GM19372 (cell line): ENCODE measurements around the gene WWOX.

ENCODE experiments used
- ATAC-seq: cut with Tn5 transposase; IDR thresholded peaks from one replicate; pipeline ENCODE4 v1.9.1; 2021; ENCODE audit warnings: mild to moderate bottlenecking, low read depth, moderate library complexity; ENCODE audit not compliant: unreplicated experiment

WWOX gene

GRCh38 chr16:79156761-79157160, 1057.3 kb downstream of the WWOX start:
- ATAC-seq, result no peak

- no peak for ATAC-seq
Measured at GRCh38 chr16:79158337-79158736, 1058.9 kb downstream of the WWOX start.

- ATAC-seq, result no peak
Measured at GRCh38 chr16:79159261-79160049, 1060.0 kb downstream of the WWOX start.

- ATAC-seq, result no peak
Measured at GRCh38 chr16:79162977-79163376, 1063.5 kb downstream of the WWOX start.

GRCh38 chr16:79163691-79164387, 1064.4 kb downstream of the WWOX start:
- ATAC-seq, result no peak

GRCh38 chr16:79164388-79164995, 1065.0 kb downstream of the WWOX start:
- no peak for ATAC-seq

- no peak for ATAC-seq
Measured at GRCh38 chr16:79165079-79165478, 1065.6 kb downstream of the WWOX start.

GRCh38 chr16:79165506-79165905, 1066.1 kb downstream of the WWOX start:
- no peak for ATAC-seq

- ATAC-seq, result no peak
Measured at GRCh38 chr16:79167893-79168292, 1068.4 kb downstream of the WWOX start.

- ATAC-seq, result no peak
Measured at GRCh38 chr16:79168321-79168720, 1068.9 kb downstream of the WWOX start.

GRCh38 chr16:79169239-79169638, 1069.8 kb downstream of the WWOX start:
- no peak for ATAC-seq

GRCh38 chr16:79170555-79171246, 1071.2 kb downstream of the WWOX start:
- no peak for ATAC-seq

- no peak for ATAC-seq
Measured at GRCh38 chr16:79171504-79171903, 1072.0 kb downstream of the WWOX start.

GRCh38 chr16:79171931-79172705, 1072.7 kb downstream of the WWOX start:
- no peak for ATAC-seq

- no peak for ATAC-seq
Measured at GRCh38 chr16:79172976-79173500, 1073.6 kb downstream of the WWOX start.

- no peak for ATAC-seq
Measured at GRCh38 chr16:79173919-79174318, 1074.5 kb downstream of the WWOX start.

- no peak for ATAC-seq
Measured at GRCh38 chr16:79175286-79176057, 1076.0 kb downstream of the WWOX start.

GRCh38 chr16:79177018-79177417, 1077.6 kb downstream of the WWOX start:
- ATAC-seq, result no peak

GRCh38 chr16:79181419-79181818, 1082.0 kb downstream of the WWOX start:
- no peak for ATAC-seq
